ENCODE results near the gene CLOCK.

CLOCK gene

GRCh38 chr4:55545151-55545550, 1.6 kb downstream of the CLOCK start:
- FAIRE-seq: no peak
- DNase-seq (ENCODE audit: low spot score): no peak

DNA sequence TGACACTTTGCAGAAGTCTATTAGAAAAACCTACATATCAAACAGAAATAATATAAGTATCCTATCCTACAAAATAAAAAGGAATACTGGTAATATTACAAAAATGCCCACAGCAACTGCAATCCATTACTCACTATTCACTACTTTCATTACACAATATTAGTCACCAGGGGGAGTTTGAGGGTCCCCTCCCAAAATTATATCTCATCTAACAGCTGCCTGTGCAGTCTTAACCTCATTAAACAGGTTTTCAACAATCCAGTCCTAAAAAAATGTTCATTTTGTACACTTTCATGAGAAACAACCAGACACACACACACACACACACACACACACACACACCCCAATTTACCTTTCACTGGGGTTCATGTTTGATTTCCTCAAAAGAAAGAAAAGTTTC, 2.9 kb downstream of the CLOCK start:
- DNase-seq (ENCODE audit: low spot score) (peak; percentile 16), FAIRE-seq (no peak)

DNA sequence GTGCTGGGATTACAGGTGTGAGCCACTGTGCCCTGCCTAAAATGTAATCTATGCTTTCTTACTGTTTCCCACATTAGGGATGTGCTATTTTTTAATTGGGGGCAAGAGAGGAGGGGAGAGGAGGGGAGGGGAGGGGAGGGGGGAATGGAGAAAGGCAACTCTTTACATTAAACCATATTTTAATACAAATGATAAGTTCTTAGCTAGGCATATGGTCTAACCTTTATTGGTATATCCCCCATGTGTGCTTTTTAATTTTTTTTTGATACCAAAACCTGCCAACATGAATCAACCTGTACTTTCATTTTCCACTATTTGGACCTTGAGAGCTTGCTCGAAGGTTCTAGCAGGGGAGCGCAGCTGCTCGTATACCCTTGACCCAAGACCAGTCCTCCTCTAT, 6.4 kb downstream of the CLOCK start:
- DNase-seq (ENCODE audit: low spot score): no peak
- no peak for FAIRE-seq

GRCh38 chr4:55539658-55540057, 7.1 kb downstream of the CLOCK start:
- FAIRE-seq (no peak), DNase-seq (ENCODE audit: low spot score) (no peak)

GRCh38 chr4:55538531-55538930, 8.2 kb downstream of the CLOCK start:
- FAIRE-seq (no peak), DNase-seq (ENCODE audit: low spot score) (no peak)

GRCh38 chr4:55534306-55534705, 12.4 kb downstream of the CLOCK start:
- DNase-seq (ENCODE audit: low spot score) (no peak), FAIRE-seq (no peak)

GRCh38 chr4:55530691-55531090, 16.0 kb downstream of the CLOCK start:
- DNase-seq (ENCODE audit: low spot score): no peak
- FAIRE-seq: no peak

- DNase-seq (ENCODE audit: low spot score) (no peak), FAIRE-seq (no peak)
Measured at GRCh38 chr4:55530167-55530566, 16.5 kb downstream of the CLOCK start.

DNA sequence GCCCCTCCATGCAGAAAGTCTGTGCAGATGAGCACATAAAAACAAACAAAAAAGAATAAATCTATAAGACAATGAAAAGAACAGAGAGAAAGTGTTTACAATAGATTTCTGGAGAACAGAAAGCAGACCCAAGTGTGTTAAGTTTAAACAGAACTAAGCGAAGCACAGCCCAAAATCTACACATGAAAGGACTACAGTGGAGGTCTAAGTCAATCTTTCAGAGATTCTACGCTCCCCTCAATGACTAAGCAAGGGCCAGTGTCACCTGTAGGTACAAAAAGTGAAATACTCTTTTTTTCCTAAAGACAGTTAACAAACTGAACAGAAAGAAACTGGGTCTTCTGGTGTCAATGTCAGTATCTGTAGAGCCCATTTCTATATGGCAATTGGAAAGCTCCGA, 18.2 kb downstream of the CLOCK start:
- no peak for DNase-seq (ENCODE audit: low spot score)
- FAIRE-seq: no peak

- no peak for FAIRE-seq
- no peak for DNase-seq (ENCODE audit: low spot score)
Measured at GRCh38 chr4:55524844-55525571, 21.7 kb downstream of the CLOCK start.

GRCh38 chr4:55518442-55518841, 28.3 kb downstream of the CLOCK start:
- DNase-seq (ENCODE audit: low spot score): no peak
- no peak for FAIRE-seq

- DNase-seq (ENCODE audit: low spot score): no peak
- peak; percentile 37 for FAIRE-seq
Measured at GRCh38 chr4:55517526-55518229, 29.0 kb downstream of the CLOCK start.

- DNase-seq (ENCODE audit: low spot score): no peak
- FAIRE-seq: no peak
Measured at GRCh38 chr4:55512922-55513571, 33.7 kb downstream of the CLOCK start.

DNA sequence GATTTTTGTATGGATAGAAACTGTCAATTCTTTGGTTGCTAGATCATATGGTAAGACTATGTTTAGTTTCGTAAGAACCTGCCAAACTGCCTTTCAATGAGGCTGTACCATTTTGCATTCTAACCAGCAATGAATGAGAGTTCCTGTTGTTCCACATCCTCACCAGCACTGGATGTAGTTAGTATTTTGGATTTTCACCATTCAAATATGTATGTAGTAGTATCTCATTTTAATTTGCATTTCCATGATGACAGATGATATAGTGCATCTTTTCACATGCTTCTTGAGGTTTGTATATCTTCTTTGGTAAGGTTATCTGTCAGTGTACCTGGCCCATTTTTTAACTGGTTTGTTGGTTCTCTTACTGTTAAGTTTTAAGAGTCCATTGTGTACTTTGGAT, 34.6 kb downstream of the CLOCK start:
- DNase-seq (ENCODE audit: low spot score): no peak

GRCh38 chr4:55510685-55511084, 36.0 kb downstream of the CLOCK start:
- no peak for FAIRE-seq
- DNase-seq (ENCODE audit: low spot score): no peak

More for the DNA sequence above, 34.6 kb downstream of the CLOCK start:
- FAIRE-seq: no peak

- FAIRE-seq (no peak), DNase-seq (ENCODE audit: low spot score) (no peak)
Measured at GRCh38 chr4:55509266-55509665, 37.4 kb downstream of the CLOCK start.

- DNase-seq (ENCODE audit: low spot score) (no peak), FAIRE-seq (no peak)
Measured at GRCh38 chr4:55507612-55508011, 39.1 kb downstream of the CLOCK start.

DNA sequence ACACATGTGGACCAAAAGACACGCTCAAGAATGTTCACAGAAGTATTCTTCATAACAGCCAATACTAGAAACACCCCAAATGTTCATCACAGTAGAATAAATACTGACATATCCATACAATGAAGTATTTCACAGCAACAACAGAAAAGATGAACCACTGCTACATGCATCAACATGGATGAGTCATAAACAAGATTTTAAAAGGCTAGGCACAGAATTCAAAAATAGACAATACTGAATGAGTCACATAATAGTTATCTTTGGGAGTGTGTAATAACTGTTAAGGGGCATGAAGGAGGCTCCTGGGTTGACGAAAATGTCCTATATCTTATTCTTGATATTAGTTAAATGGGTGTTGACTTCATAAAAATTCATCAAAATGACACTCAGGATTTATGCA, 43.5 kb downstream of the CLOCK start:
- FAIRE-seq (no peak), DNase-seq (ENCODE audit: low spot score) (peak; percentile 46)

- FAIRE-seq: no peak
- DNase-seq (ENCODE audit: low spot score): no peak
Measured at GRCh38 chr4:55500072-55500471, 46.6 kb downstream of the CLOCK start.

GRCh38 chr4:55499495-55499894, 47.2 kb downstream of the CLOCK start:
- no peak for DNase-seq (ENCODE audit: low spot score)

DNA sequence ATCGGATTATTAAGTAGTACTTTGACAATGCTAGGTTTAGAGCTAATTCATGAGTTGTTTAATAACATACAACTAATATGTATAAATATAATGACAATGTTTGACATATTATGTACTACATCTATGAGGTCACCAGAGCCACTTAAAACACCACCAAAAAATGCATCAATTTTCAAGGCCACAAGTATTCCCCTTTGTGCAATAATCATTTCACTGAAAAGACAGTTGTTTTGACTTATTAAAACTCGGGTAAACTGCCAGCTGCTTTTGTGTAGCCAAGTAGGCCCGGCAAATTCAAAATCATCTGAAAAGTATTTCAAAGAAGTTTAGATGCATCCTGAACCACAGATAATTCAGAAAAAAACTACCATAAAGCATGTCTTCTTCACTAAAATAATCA, 48.7 kb downstream of the CLOCK start:
- FAIRE-seq: no peak

More at GRCh38 chr4:55499495-55499894, 47.2 kb downstream of the CLOCK start:
- FAIRE-seq: peak; percentile 61

DNA sequence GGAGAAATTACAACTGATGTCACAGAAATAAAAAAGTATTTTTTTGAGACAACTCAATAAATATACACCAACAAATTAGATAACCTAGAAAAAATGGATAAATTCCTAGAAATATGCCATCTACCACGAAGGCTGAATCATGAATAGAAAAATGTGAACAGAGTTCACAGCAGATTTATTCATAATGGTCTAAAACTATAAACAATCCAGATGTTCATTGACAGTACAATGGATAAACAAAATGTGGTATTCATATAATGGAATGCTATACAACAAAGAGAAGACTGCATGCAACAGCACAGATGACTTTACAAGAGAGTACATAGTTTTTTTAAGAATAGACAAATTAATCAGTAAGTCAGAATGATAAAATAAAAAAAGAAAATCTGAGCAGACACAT, 55.2 kb downstream of the CLOCK start:
- DNase-seq (ENCODE audit: low spot score) (no peak), FAIRE-seq (no peak)

More for the DNA sequence above, 48.7 kb downstream of the CLOCK start:
- DNase-seq (ENCODE audit: low spot score): no peak
